Ecto neural progenitor cell (in vitro differentiated cells): Measurements from ENCODE around the gene RASAL1.

Experiments used
- DNase-seq: peaks from one replicate; pipeline ENCODE4 v3.0.0-alpha.2; 2018; ENCODE audit warnings: low spot score

The RASAL1 gene

GRCh38 chr12:113056631-113057488 lies 78.7 kb downstream of the RASAL1 start, which contains the start of gene DTX1:
DTX1 (plus strand) TSS chr12:113056730; CDS start chr12:113058193, 1,463 bp downstream.
- peak; percentile 66 for DNase-seq

GRCh38 chr12:113056381-113056630 lies 79.3 kb downstream of the RASAL1 start:
- no peak for DNase-seq

DNA sequence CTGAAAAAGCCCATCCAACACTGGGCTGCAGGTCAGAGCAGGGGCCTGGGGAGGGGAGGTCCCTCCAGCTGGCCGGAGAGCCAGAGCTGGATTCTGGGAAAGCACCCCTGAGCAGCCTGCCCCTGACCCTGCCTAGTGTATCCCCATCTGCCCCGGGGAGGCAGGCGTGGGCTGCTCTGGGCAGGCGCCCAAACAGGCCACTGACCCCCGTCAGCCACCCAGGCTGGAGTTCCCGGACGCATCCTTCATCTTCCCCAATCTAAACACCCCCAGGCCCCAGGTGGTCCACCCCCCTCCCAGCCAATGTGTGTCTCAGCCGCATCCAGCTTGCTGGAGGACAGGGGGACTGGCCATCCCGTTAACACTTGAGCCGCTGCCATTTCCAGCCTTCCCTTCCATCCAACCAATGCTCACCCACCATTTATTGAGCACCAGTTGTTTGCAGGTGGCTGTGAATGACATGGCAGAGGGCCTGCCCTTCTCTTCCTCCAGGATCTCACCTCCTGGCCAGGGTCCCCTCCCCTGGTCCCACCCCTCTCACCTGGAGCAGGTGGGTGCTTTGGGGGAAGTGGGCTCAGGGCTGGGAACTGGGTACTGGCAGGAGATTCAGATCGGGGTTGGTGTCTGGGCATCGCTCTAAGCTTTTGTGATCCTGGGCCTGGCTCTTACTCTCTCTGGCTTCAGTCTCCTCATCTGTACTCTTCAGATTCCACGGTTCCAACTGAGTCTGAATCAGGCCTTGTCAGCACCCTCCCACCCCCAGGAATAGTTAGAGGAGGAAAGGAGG lies 79.8 kb downstream of the RASAL1 start:
- peak; percentile 47 for DNase-seq

DNA sequence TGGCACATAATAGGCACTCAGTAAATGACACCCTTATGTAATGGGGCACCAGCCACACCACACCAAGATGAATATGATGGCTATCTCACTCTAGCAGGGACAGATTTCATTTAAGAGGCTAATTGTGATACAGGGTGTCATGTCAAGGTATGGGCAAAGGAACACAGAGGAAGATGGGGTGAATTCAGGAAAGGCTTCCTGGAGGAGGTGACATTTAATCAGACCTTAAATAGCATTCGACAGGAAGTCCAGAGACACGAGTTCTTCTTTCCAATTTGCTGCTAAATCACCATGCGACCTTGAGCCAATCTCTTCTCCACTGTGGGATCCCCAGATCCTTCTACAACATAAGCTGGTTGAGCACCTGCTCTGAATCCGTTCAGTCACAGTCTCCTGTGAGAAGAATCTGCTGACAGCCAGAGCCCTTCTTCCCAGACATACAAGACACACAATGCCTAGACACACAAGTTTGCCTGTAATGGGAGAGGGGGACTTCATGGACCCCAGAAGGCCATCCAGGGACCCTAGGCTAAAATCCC lies 80.5 kb downstream of the RASAL1 start:
- peak; percentile 34 for DNase-seq

DNA sequence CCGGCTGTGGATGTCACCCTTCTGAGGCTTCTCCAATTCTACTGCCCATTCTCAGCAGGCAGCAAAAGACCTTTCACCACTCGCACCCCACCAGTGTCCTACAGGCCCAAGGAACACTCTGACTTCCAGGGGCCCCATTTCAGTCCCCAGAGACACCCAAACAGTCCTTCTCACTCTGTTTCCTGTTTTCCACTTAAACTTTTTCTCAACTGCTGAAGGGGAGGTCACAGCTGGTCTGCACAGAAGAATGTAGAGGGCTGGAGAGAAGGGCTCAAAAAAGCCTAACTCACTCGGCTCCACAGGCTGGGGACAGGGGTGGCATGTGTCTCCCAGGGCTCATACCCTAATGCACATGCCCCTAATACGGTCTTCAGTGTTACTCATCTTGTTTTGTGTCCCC lies 83.2 kb downstream of the RASAL1 start:
- peak; percentile 37 for DNase-seq

GRCh38 chr12:113051759-113052158 lies 83.8 kb downstream of the RASAL1 start:
- no peak for DNase-seq

DNA sequence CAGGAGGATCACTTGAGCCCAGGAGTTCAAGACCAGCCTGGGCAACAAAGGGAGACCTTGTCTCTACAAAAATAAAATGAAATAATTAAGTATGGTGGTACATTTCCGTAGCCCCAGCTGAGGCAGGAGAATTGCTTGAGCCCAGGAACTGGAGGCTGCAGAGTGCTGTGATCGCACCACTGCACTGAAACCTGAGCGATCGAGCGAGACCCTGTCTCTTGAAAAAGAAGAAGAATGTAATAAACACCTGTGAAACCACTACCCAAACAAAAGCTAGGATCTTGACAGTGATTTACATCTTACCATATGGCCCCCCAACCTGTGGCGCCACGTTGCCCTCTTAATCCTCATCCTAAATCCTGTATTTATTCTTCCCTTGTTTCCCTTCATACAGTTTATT lies 84.8 kb downstream of the RASAL1 start:
- DNase-seq = no peak

DNA sequence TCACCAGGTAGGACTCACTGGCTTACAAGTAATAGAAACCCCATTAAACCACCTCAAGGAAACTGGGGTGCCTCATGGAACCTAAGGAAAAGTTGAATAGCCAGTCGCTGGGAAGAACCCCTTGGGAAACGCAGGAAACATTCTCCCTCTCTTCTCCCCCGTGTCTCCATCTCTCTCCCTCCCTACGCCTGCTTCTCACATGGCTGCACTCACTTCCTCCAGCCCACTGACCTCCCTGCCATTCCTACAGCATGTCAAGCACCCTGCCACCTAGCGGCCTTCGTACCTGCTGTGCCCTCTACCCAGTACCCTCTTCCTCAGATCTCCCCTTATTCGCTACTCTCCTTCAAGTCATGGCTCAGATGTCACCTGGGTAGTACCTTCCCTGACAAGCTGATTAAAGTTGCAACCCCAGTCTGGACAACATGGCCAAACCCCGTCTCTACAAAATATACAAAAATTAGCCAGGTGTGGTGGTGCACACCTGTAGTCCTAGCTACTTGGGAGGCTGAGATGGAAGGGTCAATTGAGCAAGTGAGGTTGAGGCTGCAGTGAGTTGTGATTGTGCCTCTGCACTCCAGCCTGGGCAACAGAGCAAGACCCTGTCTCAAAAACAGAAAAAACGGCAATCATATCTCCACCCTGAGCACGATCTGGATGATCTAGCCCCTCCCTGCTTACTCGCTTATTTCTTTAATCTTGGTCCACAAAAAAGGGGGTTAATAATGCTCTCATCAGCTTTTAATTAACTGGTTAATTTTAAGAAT lies 85.4 kb downstream of the RASAL1 start:
- peak; percentile 64 for DNase-seq
